ENCODE measurements around the gene DBNL.

Gene DBNL

GRCh38 chr7:44107961-44108767, 63.7 kb downstream of the DBNL start:
- TF ChIP-seq CTCF (IDR thresholded peaks at IDR 0.05; ENCODE audit: low read depth, low read length, missing control alignments): no peak
- no peak overlapping the region for H3K4me3 ChIP-seq (ENCODE audit: low read depth, low read length)
- in situ Hi-C loops (cut with HindIII; ENCODE audit: low sequenced_read_pairs): no loop called here
- DNase-seq (ENCODE audit: low read depth): no peak

- no peak for TF ChIP-seq CTCF (IDR thresholded peaks at IDR 0.05; ENCODE audit: low read depth, low read length, missing control alignments)
- in situ Hi-C loops (cut with HindIII; ENCODE audit: low sequenced_read_pairs): no loop called here
- no peak overlapping the region for H3K4me3 ChIP-seq (ENCODE audit: low read depth, low read length)
These were observed 64.6 kb downstream of the DBNL start for GRCh38 chr7:44108768-44109750.

GRCh38 chr7:44109991-44110390, 65.5 kb downstream of the DBNL start:
- no peak for DNase-seq (ENCODE audit: low read depth)

More at GRCh38 chr7:44108768-44109750, 64.6 kb downstream of the DBNL start:
- no peak for DNase-seq (ENCODE audit: low read depth)

GRCh38 chr7:44110719-44111635, 66.5 kb downstream of the DBNL start:
- TF ChIP-seq CTCF (IDR thresholded peaks at IDR 0.05; ENCODE audit: low read depth, low read length, missing control alignments): no peak
- in situ Hi-C loops (cut with HindIII; ENCODE audit: low sequenced_read_pairs): no loop called here
- no peak overlapping the region for H3K4me3 ChIP-seq (ENCODE audit: low read depth, low read length)
- DNase-seq (ENCODE audit: low read depth): no peak

More at GRCh38 chr7:44109991-44110390, 65.5 kb downstream of the DBNL start:
- H3K4me3 ChIP-seq (ENCODE audit: low read depth, low read length): no peak overlapping the region
- no peak for TF ChIP-seq CTCF (IDR thresholded peaks at IDR 0.05; ENCODE audit: low read depth, low read length, missing control alignments)
- in situ Hi-C loops (cut with HindIII; ENCODE audit: low sequenced_read_pairs): no loop called here

Measured in astrocyte of the cerebellum (primary cell).